ENCODE results near the gene PIGQ. TPM values are rescaled to one million over a fixed set of nuclear protein-coding genes. Genes with fewer than 3 reads are reported as not detected.

PIGQ gene
- polyA plus RNA-seq, 3 donors = 11.4 to 39.8 (median 12.1) TPM

- Histone ChIP-seq H3K27ac (ENCODE audit: low read depth in 1 of 2, low read length in 2 of 2) (peak overlapping the region; percentile 45 to 87), H3K27me3 (ENCODE audit: control insufficient read depth in 2 of 2, insufficient read depth in 2 of 2, low read length in 2 of 2) (no peaks in the 10 kb centered on the region), H3K4me3 (replicated peaks in 1 of 3; ENCODE audit: low read depth in 2 of 3, low read length in 3 of 3) (peak overlapping the region; percentile 52 to 91 (median 76)), H3K9me3 (replicated peaks in 1 of 2; ENCODE audit: control insufficient read depth in 1 of 2, insufficient read depth in 1 of 2, low read length in 2 of 2) (no peaks in the 10 kb centered on the region), H3K79me2 (ENCODE audit: insufficient read depth, low read length) (peaks cover 61% of the 10 kb centered on the region), H2AFZ (ENCODE audit: insufficient read depth, low read depth, low read length, poor library complexity, severe bottlenecking) (peak overlapping the region; percentile 71), H3K4me2 (replicated peaks; ENCODE audit: extremely low read depth, low read length, poor library complexity, severe bottlenecking) (peak overlapping the region; percentile 98), H3K9ac (ENCODE audit: insufficient read depth, low read length, poor library complexity, severe bottlenecking) (peak overlapping the region; percentile 80), H3K36me3 (replicated peaks in 1 of 2; ENCODE audit: control insufficient read depth in 1 of 2, insufficient read depth in 2 of 2, low read length in 2 of 2) (peaks cover 0 to 4% of the 10 kb centered on the region in 2 donors), H3K4me1 (ENCODE audit: control insufficient read depth in 1 of 2, insufficient read depth in 2 of 2, low read length in 2 of 2) (peaks cover 29 to 43% of the 10 kb centered on the region in 2 donors), H4K20me1 (ENCODE audit: insufficient read depth, low read length) (peaks cover 51% of the 10 kb centered on the region)
- intact Hi-C loops (cut with micrococcal nuclease) = loop anchor here (5.0 kb wide), 3 partner anchors 109 to 131 kb away; partner anchors contain the start of genes METTL26 (in 2 of the 2), DECR2 (in 1 of the 2) and NME4 (in 1 of the 2)
- H3K9me3 Mint-ChIP-seq = no peaks in the 10 kb centered on the region
- H3K27ac Mint-ChIP-seq = peak overlapping the region; percentile 83 to 94 (median 89)
- H3K4me3 Mint-ChIP-seq = peak overlapping the region; percentile 88 to 92
- under 1% methylated on average over 50 of the region's 55 CpGs for WGBS (ENCODE audit: insufficient coverage)
- H3K27me3 Mint-ChIP-seq (ENCODE audit: low read depth in 3 of 3) = peaks cover 0 to 1% (median 0%) of the 10 kb centered on the region in 3 donors
- DNase-seq = peak; percentile 64 to 89 (median 75)
- peaks cover 2 to 11% of the 10 kb centered on the region in 2 donors for H3K36me3 Mint-ChIP-seq
- TF ChIP-seq CTCF (IDR thresholded peaks at IDR 0.05) = no peak
- peaks cover 38% of the 10 kb centered on the region for H3K4me1 Mint-ChIP-seq
These were observed 41.4 kb upstream of the PIGQ start for GRCh38 chr16:528111-529011.

- Mint-ChIP-seq H3K4me1 (peaks cover 36% of the 10 kb centered on the region), H3K27ac (peak overlapping the region; percentile 83 to 94 (median 89)), H3K9me3 (no peaks in the 10 kb centered on the region), H3K4me3 (peak overlapping the region; percentile 88 to 92), H3K36me3 (peaks cover 2 to 11% of the 10 kb centered on the region in 2 donors), H3K27me3 (ENCODE audit: low read depth in 3 of 3) (peaks cover 0 to 1% (median 0%) of the 10 kb centered on the region in 3 donors)
- 50% methylated on average over 12 of the region's 12 CpGs for WGBS (ENCODE audit: insufficient coverage)
- peak overlapping the region; percentile 52 to 91 (median 76) for H3K4me3 ChIP-seq (replicated peaks in 1 of 3; ENCODE audit: low read depth in 2 of 3, low read length in 3 of 3)
- H2AFZ ChIP-seq (ENCODE audit: insufficient read depth, low read depth, low read length, poor library complexity, severe bottlenecking) = peak overlapping the region; percentile 71
- H3K4me1 ChIP-seq (ENCODE audit: control insufficient read depth in 1 of 2, insufficient read depth in 2 of 2, low read length in 2 of 2) = peaks cover 29 to 43% of the 10 kb centered on the region in 2 donors
- H3K27me3 ChIP-seq (ENCODE audit: control insufficient read depth in 2 of 2, insufficient read depth in 2 of 2, low read length in 2 of 2) = no peaks in the 10 kb centered on the region
- H3K9ac ChIP-seq (ENCODE audit: insufficient read depth, low read length, poor library complexity, severe bottlenecking) = peak overlapping the region; percentile 80
- H3K36me3 ChIP-seq (replicated peaks in 1 of 2; ENCODE audit: control insufficient read depth in 1 of 2, insufficient read depth in 2 of 2, low read length in 2 of 2) = peaks cover 0 to 4% of the 10 kb centered on the region in 2 donors
- no peak for TF ChIP-seq CTCF (IDR thresholded peaks at IDR 0.05)
- peak overlapping the region; percentile 98 for H3K4me2 ChIP-seq (replicated peaks; ENCODE audit: extremely low read depth, low read length, poor library complexity, severe bottlenecking)
- peaks cover 58% of the 10 kb centered on the region for H4K20me1 ChIP-seq (ENCODE audit: insufficient read depth, low read length)
- H3K27ac ChIP-seq (ENCODE audit: low read depth in 1 of 2, low read length in 2 of 2) = peak overlapping the region; percentile 45 to 87
- peaks cover 68% of the 10 kb centered on the region for H3K79me2 ChIP-seq (ENCODE audit: insufficient read depth, low read length)
- no peaks in the 10 kb centered on the region for H3K9me3 ChIP-seq (replicated peaks in 1 of 2; ENCODE audit: control insufficient read depth in 1 of 2, insufficient read depth in 1 of 2, low read length in 2 of 2)
- intact Hi-C loops (cut with micrococcal nuclease) = loop anchor here (5.0 kb wide), 3 partner anchors 108 to 132 kb away; partner anchors contain the start of genes METTL26 (in 2 of the 2), DECR2 (in 1 of the 2) and NME4 (in 1 of the 2)
- DNase-seq = no peak
These were observed 40.7 kb upstream of the PIGQ start for GRCh38 chr16:529012-529575.

Measured in CD14-positive monocyte (primary cell).